ENCODE results near the gene CASP8.

GRCh38 chr2:201256082-201256481 is 4.3 kb upstream of the CASP8 start:
- TF ChIP-seq CTCF (IDR thresholded peaks at IDR 0.05) = no peak
- TF ChIP-seq POLR2AphosphoS5 (IDR thresholded peaks at IDR 0.05) = no peak
